H1 (cell line): ENCODE data around the gene INPPL1. TPM values are rescaled to one million over a fixed set of nuclear protein-coding genes. Genes with fewer than 3 reads are reported as not detected.

Source experiments
- CEBPB ChIP-seq: IDR thresholded peaks from 2 replicates; pipeline ENCODE4 v1.6.1; 2012; ENCODE audit warnings: low read depth, low read length
- TCF12 ChIP-seq: IDR thresholded peaks from 2 replicates; pipeline ENCODE4 v1.6.1; 2011; ENCODE audit warnings: low read depth, mild to moderate bottlenecking, low read length
- USF2 ChIP-seq: IDR thresholded peaks from 2 replicates; pipeline ENCODE4 v1.6.1; 2011; ENCODE audit warnings: low read length, improper control_type of control experiment
- polyA plus RNA-seq, 7 experiments: library from polyadenylated mRNA; depleted of rRNA in 3 of 7; stranded (reverse) in 5 of 7; unstranded in 2 of 7; fragments of >200 nt in 5 of 7; fragments of 200-250 nt in 2 of 7; gene quantifications; 1 replicate in 5 of 7; 2 replicates in 1 of 7; 4 replicates in 1 of 7; pipeline versions ENCODE4 v1.2.1 to v1.2.3, GENCODE V29; 2011 to 2013; ENCODE audit warnings: missing spikeins in 2 of 7, mixed read lengths in 2 of 7
- total RNA-seq: library from RNA; stranded (reverse); fragmentation: NEBNext Ultra II Directional; extraction: Animal tissue kit (Norgen Biotek cat#: 25700); gene quantifications from 2 replicates; pipeline ENCODE4 v1.2.1, GENCODE V29; 2021
- TF ChIP-seq, protein P1 (sequence below): fragments of 300-600 bp; sonication (generic); IDR thresholded peaks from 2 replicates; pipeline ENCODE4 v1.7.1; 2012; ENCODE audit warnings: low read length, moderate library complexity, mild to moderate bottlenecking, inconsistent platforms; ENCODE audit not compliant: insufficient replicate concordance
- TF ChIP-seq, protein P2 (sequence below), 3 experiments: IDR thresholded peaks; 1 replicate in 2 of 3; 2 replicates in 1 of 3; pipeline versions ENCODE4 v1.5.1 to v1.6.1; 2011; ENCODE audit warnings: low read length in 3 of 3, mild to moderate bottlenecking in 3 of 3, inconsistent platforms in 2 of 3, low read depth in 1 of 3, moderate library complexity in 1 of 3; ENCODE audit not compliant: insufficient read depth in 1 of 3; ENCODE audit errors: control extremely low read depth in 1 of 3

The INPPL1 gene
- total and polyA plus RNA-seq, 2 of the 8 experiments (the other 6 are each of a cell fraction or from before 2014, with no cell fraction given) = 54.5 to 79.5 TPM

DNA sequence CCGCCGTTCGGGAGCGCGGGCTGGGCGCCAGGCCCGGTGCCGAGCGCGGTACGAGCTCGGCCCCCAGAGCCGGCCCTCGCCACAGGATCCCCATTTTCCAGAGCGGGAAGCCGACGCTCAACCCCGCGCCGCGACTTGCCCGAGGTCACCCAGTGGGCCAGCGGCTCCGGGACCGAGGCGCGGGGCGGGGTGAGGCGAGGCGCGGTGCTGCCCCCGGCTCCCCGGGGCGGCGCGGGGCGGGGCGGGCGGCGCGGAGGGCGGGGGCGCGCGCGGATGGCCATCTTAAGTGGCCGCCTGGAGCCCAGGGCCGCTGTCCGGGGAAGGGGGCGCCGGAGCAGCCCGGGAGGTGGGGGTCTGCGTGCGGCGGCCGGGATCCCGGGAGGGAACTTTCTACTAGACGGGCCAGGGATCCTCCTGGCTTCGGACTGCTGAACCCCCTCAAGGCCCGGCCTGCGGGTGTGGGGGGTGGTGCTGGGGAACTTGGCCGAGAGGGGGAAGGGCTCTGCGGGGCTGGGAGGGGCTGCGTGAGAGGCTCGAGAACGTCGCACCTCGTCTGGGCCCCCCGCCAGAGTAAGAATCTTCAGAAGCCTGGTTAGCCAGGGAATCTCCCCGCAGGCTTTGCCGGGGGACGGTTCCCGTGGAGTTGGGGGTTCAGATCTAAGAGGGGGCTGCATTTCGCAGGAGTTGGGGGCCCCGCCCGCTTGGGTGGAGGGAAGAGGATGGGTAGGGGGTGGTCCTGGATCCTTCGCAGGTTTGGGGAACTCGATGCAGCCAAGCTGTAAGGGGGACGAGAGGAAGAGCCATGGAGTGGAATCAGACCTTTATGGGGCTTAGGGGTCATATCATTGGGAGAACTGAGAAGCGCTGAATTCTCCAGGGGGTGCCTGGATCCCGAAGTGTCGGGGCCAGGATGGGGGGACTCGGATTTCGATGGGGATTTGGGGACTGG is 678 bp upstream of the INPPL1 start (continued):
- TF ChIP-seq, protein P1, sequence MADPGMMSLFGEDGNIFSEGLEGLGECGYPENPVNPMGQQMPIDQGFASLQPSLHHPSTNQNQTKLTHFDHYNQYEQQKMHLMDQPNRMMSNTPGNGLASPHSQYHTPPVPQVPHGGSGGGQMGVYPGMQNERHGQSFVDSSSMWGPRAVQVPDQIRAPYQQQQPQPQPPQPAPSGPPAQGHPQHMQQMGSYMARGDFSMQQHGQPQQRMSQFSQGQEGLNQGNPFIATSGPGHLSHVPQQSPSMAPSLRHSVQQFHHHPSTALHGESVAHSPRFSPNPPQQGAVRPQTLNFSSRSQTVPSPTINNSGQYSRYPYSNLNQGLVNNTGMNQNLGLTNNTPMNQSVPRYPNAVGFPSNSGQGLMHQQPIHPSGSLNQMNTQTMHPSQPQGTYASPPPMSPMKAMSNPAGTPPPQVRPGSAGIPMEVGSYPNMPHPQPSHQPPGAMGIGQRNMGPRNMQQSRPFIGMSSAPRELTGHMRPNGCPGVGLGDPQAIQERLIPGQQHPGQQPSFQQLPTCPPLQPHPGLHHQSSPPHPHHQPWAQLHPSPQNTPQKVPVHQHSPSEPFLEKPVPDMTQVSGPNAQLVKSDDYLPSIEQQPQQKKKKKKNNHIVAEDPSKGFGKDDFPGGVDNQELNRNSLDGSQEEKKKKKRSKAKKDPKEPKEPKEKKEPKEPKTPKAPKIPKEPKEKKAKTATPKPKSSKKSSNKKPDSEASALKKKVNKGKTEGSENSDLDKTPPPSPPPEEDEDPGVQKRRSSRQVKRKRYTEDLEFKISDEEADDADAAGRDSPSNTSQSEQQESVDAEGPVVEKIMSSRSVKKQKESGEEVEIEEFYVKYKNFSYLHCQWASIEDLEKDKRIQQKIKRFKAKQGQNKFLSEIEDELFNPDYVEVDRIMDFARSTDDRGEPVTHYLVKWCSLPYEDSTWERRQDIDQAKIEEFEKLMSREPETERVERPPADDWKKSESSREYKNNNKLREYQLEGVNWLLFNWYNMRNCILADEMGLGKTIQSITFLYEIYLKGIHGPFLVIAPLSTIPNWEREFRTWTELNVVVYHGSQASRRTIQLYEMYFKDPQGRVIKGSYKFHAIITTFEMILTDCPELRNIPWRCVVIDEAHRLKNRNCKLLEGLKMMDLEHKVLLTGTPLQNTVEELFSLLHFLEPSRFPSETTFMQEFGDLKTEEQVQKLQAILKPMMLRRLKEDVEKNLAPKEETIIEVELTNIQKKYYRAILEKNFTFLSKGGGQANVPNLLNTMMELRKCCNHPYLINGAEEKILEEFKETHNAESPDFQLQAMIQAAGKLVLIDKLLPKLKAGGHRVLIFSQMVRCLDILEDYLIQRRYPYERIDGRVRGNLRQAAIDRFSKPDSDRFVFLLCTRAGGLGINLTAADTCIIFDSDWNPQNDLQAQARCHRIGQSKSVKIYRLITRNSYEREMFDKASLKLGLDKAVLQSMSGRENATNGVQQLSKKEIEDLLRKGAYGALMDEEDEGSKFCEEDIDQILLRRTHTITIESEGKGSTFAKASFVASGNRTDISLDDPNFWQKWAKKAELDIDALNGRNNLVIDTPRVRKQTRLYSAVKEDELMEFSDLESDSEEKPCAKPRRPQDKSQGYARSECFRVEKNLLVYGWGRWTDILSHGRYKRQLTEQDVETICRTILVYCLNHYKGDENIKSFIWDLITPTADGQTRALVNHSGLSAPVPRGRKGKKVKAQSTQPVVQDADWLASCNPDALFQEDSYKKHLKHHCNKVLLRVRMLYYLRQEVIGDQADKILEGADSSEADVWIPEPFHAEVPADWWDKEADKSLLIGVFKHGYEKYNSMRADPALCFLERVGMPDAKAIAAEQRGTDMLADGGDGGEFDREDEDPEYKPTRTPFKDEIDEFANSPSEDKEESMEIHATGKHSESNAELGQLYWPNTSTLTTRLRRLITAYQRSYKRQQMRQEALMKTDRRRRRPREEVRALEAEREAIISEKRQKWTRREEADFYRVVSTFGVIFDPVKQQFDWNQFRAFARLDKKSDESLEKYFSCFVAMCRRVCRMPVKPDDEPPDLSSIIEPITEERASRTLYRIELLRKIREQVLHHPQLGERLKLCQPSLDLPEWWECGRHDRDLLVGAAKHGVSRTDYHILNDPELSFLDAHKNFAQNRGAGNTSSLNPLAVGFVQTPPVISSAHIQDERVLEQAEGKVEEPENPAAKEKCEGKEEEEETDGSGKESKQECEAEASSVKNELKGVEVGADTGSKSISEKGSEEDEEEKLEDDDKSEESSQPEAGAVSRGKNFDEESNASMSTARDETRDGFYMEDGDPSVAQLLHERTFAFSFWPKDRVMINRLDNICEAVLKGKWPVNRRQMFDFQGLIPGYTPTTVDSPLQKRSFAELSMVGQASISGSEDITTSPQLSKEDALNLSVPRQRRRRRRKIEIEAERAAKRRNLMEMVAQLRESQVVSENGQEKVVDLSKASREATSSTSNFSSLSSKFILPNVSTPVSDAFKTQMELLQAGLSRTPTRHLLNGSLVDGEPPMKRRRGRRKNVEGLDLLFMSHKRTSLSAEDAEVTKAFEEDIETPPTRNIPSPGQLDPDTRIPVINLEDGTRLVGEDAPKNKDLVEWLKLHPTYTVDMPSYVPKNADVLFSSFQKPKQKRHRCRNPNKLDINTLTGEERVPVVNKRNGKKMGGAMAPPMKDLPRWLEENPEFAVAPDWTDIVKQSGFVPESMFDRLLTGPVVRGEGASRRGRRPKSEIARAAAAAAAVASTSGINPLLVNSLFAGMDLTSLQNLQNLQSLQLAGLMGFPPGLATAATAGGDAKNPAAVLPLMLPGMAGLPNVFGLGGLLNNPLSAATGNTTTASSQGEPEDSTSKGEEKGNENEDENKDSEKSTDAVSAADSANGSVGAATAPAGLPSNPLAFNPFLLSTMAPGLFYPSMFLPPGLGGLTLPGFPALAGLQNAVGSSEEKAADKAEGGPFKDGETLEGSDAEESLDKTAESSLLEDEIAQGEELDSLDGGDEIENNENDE = no peak
- no peak for TF ChIP-seq CEBPB
- TF ChIP-seq TCF12 = no peak
- no peak for TF ChIP-seq USF2
- TF ChIP-seq, protein P2, sequence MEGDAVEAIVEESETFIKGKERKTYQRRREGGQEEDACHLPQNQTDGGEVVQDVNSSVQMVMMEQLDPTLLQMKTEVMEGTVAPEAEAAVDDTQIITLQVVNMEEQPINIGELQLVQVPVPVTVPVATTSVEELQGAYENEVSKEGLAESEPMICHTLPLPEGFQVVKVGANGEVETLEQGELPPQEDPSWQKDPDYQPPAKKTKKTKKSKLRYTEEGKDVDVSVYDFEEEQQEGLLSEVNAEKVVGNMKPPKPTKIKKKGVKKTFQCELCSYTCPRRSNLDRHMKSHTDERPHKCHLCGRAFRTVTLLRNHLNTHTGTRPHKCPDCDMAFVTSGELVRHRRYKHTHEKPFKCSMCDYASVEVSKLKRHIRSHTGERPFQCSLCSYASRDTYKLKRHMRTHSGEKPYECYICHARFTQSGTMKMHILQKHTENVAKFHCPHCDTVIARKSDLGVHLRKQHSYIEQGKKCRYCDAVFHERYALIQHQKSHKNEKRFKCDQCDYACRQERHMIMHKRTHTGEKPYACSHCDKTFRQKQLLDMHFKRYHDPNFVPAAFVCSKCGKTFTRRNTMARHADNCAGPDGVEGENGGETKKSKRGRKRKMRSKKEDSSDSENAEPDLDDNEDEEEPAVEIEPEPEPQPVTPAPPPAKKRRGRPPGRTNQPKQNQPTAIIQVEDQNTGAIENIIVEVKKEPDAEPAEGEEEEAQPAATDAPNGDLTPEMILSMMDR (IDR thresholded peaks at IDR 0.05; ENCODE audit: control extremely low read depth in 1 of 3, insufficient read depth in 1 of 3, low read depth in 1 of 3, low read length in 3 of 3) = no peak
